B cell (primary cell): ENCODE measurements around the gene PRPF19.

Source experiments
- EZH2 ChIP-seq: IDR thresholded peaks from 2 replicates; pipeline ENCODE4 v1.6.1; 2012; ENCODE audit warnings: borderline replicate concordance, low read depth, mild to moderate bottlenecking, moderate library complexity, low read length; ENCODE audit not compliant: insufficient read depth, poor library complexity, severe bottlenecking
- TF ChIP-seq, protein P1 (sequence below): fragments of 200-600 bp; IDR thresholded peaks from one replicate; pipeline ENCODE4 v1.8.0; 2022; ENCODE audit warnings: antibody characterized with exemption, mild to moderate bottlenecking

DNA sequence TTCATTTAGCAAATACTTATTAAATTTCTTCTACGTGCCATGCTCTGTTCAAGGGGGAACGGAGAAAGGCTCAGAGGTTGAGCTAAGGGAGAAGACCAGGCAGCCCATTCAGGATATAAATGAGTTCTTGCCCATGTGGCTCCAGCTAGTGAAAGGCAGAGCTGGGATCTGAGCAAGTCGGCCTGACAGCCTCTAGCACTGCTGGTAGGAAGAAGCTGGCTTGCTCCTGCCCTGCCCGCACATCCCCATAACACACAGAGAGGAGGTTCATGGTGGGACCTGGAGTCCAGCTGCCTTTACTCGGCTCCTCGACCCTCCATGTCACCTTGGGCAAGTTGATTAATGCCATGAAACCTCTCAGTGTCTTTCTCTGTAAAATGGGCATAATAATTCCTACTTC, 43.6 kb upstream of the PRPF19 start:
- TF ChIP-seq, protein P1, sequence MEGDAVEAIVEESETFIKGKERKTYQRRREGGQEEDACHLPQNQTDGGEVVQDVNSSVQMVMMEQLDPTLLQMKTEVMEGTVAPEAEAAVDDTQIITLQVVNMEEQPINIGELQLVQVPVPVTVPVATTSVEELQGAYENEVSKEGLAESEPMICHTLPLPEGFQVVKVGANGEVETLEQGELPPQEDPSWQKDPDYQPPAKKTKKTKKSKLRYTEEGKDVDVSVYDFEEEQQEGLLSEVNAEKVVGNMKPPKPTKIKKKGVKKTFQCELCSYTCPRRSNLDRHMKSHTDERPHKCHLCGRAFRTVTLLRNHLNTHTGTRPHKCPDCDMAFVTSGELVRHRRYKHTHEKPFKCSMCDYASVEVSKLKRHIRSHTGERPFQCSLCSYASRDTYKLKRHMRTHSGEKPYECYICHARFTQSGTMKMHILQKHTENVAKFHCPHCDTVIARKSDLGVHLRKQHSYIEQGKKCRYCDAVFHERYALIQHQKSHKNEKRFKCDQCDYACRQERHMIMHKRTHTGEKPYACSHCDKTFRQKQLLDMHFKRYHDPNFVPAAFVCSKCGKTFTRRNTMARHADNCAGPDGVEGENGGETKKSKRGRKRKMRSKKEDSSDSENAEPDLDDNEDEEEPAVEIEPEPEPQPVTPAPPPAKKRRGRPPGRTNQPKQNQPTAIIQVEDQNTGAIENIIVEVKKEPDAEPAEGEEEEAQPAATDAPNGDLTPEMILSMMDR, result no peak
- no peak for TF ChIP-seq EZH2
